Activated CD4-positive, alpha-beta memory T cell treated with anti-CD3 and anti-CD28 coated beads, Interleukin-2, amount 10 ng/mL, durations not matched to agents 7 days and 5 days (primary cell): ENCODE measurements around the gene FIG4. TPM values are rescaled to one million over a fixed set of nuclear protein-coding genes. Genes with fewer than 3 reads are reported as not detected.
"Not testable (repeated sequence)": the region's sequence is repeated elsewhere in the genome, so short reads cannot be mapped to it uniquely, and the experiment has no call there.

Experiments
- CTCF ChIA-PET: fragments of 350-600 bp; sonication (Branson Sonifier 250); formaldehyde crosslinking; loops from one replicate; lab custom pipeline; 2021; ENCODE audit warnings: antibody characterized with exemption, inconsistent platforms; lab: Charles Lee
- POLR2A ChIA-PET: fragments of 350-600 bp; sonication (Branson Sonifier 250); formaldehyde crosslinking; loops from one replicate; lab custom pipeline; 2021; ENCODE audit warnings: antibody characterized with exemption; lab: Charles Lee
- DNase-seq: peaks from one replicate; pipeline ENCODE4 v3.0.0-alpha.2; 2020
- H3K27ac Mint-ChIP-seq: one replicate; pipeline ENCODE4 v1.8.0; 2021; ENCODE audit warnings: mild to moderate bottlenecking, mixed read lengths
- H3K27me3 Mint-ChIP-seq: one replicate; pipeline ENCODE4 v1.8.0; 2021; ENCODE audit warnings: mixed read lengths
- H3K36me3 Mint-ChIP-seq: one replicate; pipeline ENCODE4 v1.8.0; 2021; ENCODE audit warnings: low read depth, mixed read lengths
- H3K4me1 Mint-ChIP-seq: one replicate; pipeline ENCODE4 v1.8.0; 2021; ENCODE audit warnings: mixed read lengths
- H3K4me3 Mint-ChIP-seq: one replicate; pipeline ENCODE4 v1.8.0; 2021; ENCODE audit warnings: mild to moderate bottlenecking, mixed read lengths
- H3K9me3 Mint-ChIP-seq: one replicate; pipeline ENCODE4 v1.8.0; 2021; ENCODE audit warnings: mixed read lengths
- total RNA-seq, 2 experiments: library from RNA; stranded (reverse); gene quantifications; one replicate each; pipeline ENCODE4 v1.2.3, GENCODE V29; 2021

The FIG4 gene
- total RNA-seq, 2 experiments from 2014 or later: 13.5 to 14.4 TPM

GRCh38 chr6:109820706-109821350, 129.7 kb downstream of the FIG4 start:
- Mint-ChIP-seq H3K36me3 (no peaks in the 10 kb centered on the region), H3K4me3 (no peak overlapping the region), H3K4me1 (no peaks in the 10 kb centered on the region), H3K9me3 (no peaks in the 10 kb centered on the region), H3K27ac (no peak overlapping the region), H3K27me3 (no peaks in the 10 kb centered on the region)
- DNase-seq: no peak
- ChIA-PET CTCF (interaction anchor here (0.6 kb wide), 1 partner anchor 46 kb away, joined by 3 read pairs; no protein-coding TSS in a partner anchor), POLR2A (no interaction called here)

GRCh38 chr6:109821428-109821827, 130.3 kb downstream of the FIG4 start:
- H3K9me3 Mint-ChIP-seq: no peaks in the 10 kb centered on the region
- H3K36me3 Mint-ChIP-seq: no peaks in the 10 kb centered on the region
- H3K27me3 Mint-ChIP-seq: no peaks in the 10 kb centered on the region
- CTCF ChIA-PET: no interaction called here
- POLR2A ChIA-PET: no interaction called here
- no peaks in the 10 kb centered on the region for H3K4me1 Mint-ChIP-seq
- H3K27ac Mint-ChIP-seq: no peak overlapping the region
- no peak for DNase-seq
- H3K4me3 Mint-ChIP-seq: no peak overlapping the region

GRCh38 chr6:109824105-109824504, 133.0 kb downstream of the FIG4 start:
- H3K4me1 Mint-ChIP-seq: no peaks in the 10 kb centered on the region
- H3K36me3 Mint-ChIP-seq: no peaks in the 10 kb centered on the region
- H3K27ac Mint-ChIP-seq: no peak overlapping the region
- H3K4me3 Mint-ChIP-seq: no peak overlapping the region
- no peaks in the 10 kb centered on the region for H3K9me3 Mint-ChIP-seq
- ChIA-PET POLR2A (no interaction called here), CTCF (no interaction called here)
- no peak for DNase-seq
- H3K27me3 Mint-ChIP-seq: no peaks in the 10 kb centered on the region

- ChIA-PET POLR2A (no interaction called here), CTCF (interaction anchor here (1.4 kb wide), 1 partner anchor 213 kb away, joined by 4 read pairs; no protein-coding TSS in a partner anchor)
- H3K4me1 Mint-ChIP-seq: no peaks in the 10 kb centered on the region
- no peaks in the 10 kb centered on the region for H3K27me3 Mint-ChIP-seq
- DNase-seq: no peak
- no peak overlapping the region for H3K4me3 Mint-ChIP-seq
- H3K9me3 Mint-ChIP-seq: peaks cover 5% of the 10 kb centered on the region
- peaks cover 3% of the 10 kb centered on the region for H3K36me3 Mint-ChIP-seq
- H3K27ac Mint-ChIP-seq: no peak overlapping the region
These were observed 135.5 kb downstream of the FIG4 start for GRCh38 chr6:109826551-109826950.

- H3K4me1 Mint-ChIP-seq, H3K27me3 Mint-ChIP-seq, H3K27ac Mint-ChIP-seq, CTCF ChIA-PET, POLR2A ChIA-PET, H3K36me3 Mint-ChIP-seq, H3K9me3 Mint-ChIP-seq, DNase-seq, H3K4me3 Mint-ChIP-seq: not testable (repeated sequence)
These were observed 140.3 kb downstream of the FIG4 start for GRCh38 chr6:109831352-109831751.

- peaks cover 3% of the 10 kb centered on the region for H3K36me3 Mint-ChIP-seq
- DNase-seq: no peak
- POLR2A ChIA-PET: no interaction called here
- peaks cover 6% of the 10 kb centered on the region for H3K9me3 Mint-ChIP-seq
- no peaks in the 10 kb centered on the region for H3K27me3 Mint-ChIP-seq
- no peak overlapping the region for H3K4me3 Mint-ChIP-seq
- CTCF ChIA-PET: no interaction called here
- no peaks in the 10 kb centered on the region for H3K4me1 Mint-ChIP-seq
- no peak overlapping the region for H3K27ac Mint-ChIP-seq
These were observed 143.0 kb downstream of the FIG4 start for GRCh38 chr6:109834131-109834530.

GRCh38 chr6:109834595-109835437, 143.7 kb downstream of the FIG4 start:
- no peak for DNase-seq
- H3K9me3 Mint-ChIP-seq: peaks cover 6% of the 10 kb centered on the region
- H3K4me1 Mint-ChIP-seq: no peaks in the 10 kb centered on the region
- H3K4me3 Mint-ChIP-seq: no peak overlapping the region
- ChIA-PET POLR2A (no interaction called here), CTCF (no interaction called here)
- no peak overlapping the region for H3K27ac Mint-ChIP-seq
- no peaks in the 10 kb centered on the region for H3K27me3 Mint-ChIP-seq
- peaks cover 3% of the 10 kb centered on the region for H3K36me3 Mint-ChIP-seq

GRCh38 chr6:109840034-109840433, 148.9 kb downstream of the FIG4 start:
- ChIA-PET CTCF (no interaction called here), POLR2A (no interaction called here)
- H3K4me3 Mint-ChIP-seq: no peak overlapping the region
- H3K4me1 Mint-ChIP-seq: no peaks in the 10 kb centered on the region
- peaks cover 2% of the 10 kb centered on the region for H3K27me3 Mint-ChIP-seq
- no peak for DNase-seq
- no peaks in the 10 kb centered on the region for H3K36me3 Mint-ChIP-seq
- no peak overlapping the region for H3K27ac Mint-ChIP-seq
- no peaks in the 10 kb centered on the region for H3K9me3 Mint-ChIP-seq

GRCh38 chr6:109840796-109841195, 149.7 kb downstream of the FIG4 start:
- no peaks in the 10 kb centered on the region for H3K36me3 Mint-ChIP-seq
- no peaks in the 10 kb centered on the region for H3K9me3 Mint-ChIP-seq
- ChIA-PET CTCF (no interaction called here), POLR2A (no interaction called here)
- H3K27ac Mint-ChIP-seq: no peak overlapping the region
- H3K4me3 Mint-ChIP-seq: no peak overlapping the region
- peaks cover 2% of the 10 kb centered on the region for H3K27me3 Mint-ChIP-seq
- no peak for DNase-seq
- H3K4me1 Mint-ChIP-seq: no peaks in the 10 kb centered on the region

- no peaks in the 10 kb centered on the region for H3K4me1 Mint-ChIP-seq
- no peak overlapping the region for H3K27ac Mint-ChIP-seq
- H3K27me3 Mint-ChIP-seq: peaks cover 4% of the 10 kb centered on the region
- CTCF ChIA-PET: no interaction called here
- H3K9me3 Mint-ChIP-seq: no peaks in the 10 kb centered on the region
- no peak overlapping the region for H3K4me3 Mint-ChIP-seq
- POLR2A ChIA-PET: no interaction called here
- no peak for DNase-seq
- no peaks in the 10 kb centered on the region for H3K36me3 Mint-ChIP-seq
These were observed 150.8 kb downstream of the FIG4 start for GRCh38 chr6:109841869-109842268.

- Mint-ChIP-seq H3K27ac (no peak overlapping the region), H3K4me3 (no peak overlapping the region), H3K36me3 (no peaks in the 10 kb centered on the region), H3K9me3 (peaks cover 4% of the 10 kb centered on the region), H3K4me1 (no peaks in the 10 kb centered on the region), H3K27me3 (no peaks in the 10 kb centered on the region)
- CTCF ChIA-PET: no interaction called here
- no peak for DNase-seq
- POLR2A ChIA-PET: no interaction called here
These were observed 161.6 kb downstream of the FIG4 start for GRCh38 chr6:109852713-109853112.

GRCh38 chr6:109853426-109853825, 162.3 kb downstream of the FIG4 start:
- no peaks in the 10 kb centered on the region for H3K27me3 Mint-ChIP-seq
- POLR2A ChIA-PET: no interaction called here
- no peak overlapping the region for H3K27ac Mint-ChIP-seq
- peaks cover 4% of the 10 kb centered on the region for H3K9me3 Mint-ChIP-seq
- no peak for DNase-seq
- no peak overlapping the region for H3K4me3 Mint-ChIP-seq
- CTCF ChIA-PET: interaction anchor here (0.7 kb wide), 1 partner anchor 63 kb away, joined by 3 read pairs; no protein-coding TSS in a partner anchor
- no peaks in the 10 kb centered on the region for H3K36me3 Mint-ChIP-seq
- no peaks in the 10 kb centered on the region for H3K4me1 Mint-ChIP-seq

GRCh38 chr6:109853951-109854350, 162.9 kb downstream of the FIG4 start:
- no peak overlapping the region for H3K27ac Mint-ChIP-seq
- ChIA-PET POLR2A (no interaction called here), CTCF (interaction anchor here (0.7 kb wide), 1 partner anchor 62 kb away, joined by 3 read pairs; no protein-coding TSS in a partner anchor)
- no peak overlapping the region for H3K4me3 Mint-ChIP-seq
- no peaks in the 10 kb centered on the region for H3K4me1 Mint-ChIP-seq
- H3K36me3 Mint-ChIP-seq: no peaks in the 10 kb centered on the region
- no peak for DNase-seq
- peaks cover 4% of the 10 kb centered on the region for H3K9me3 Mint-ChIP-seq
- H3K27me3 Mint-ChIP-seq: no peaks in the 10 kb centered on the region
